HepG2 (cell line): ENCODE data around the gene TMTC2. TPM values are rescaled to one million over a fixed set of nuclear protein-coding genes. Genes with fewer than 3 reads are reported as not detected.

Experiments
- ATAC-seq: fragments of 200-7000 bp; cut with Tn5 transposase; 3 replicates; pipeline ENCODE4 v1.9.1; 2020; ENCODE audit warnings: mild to moderate bottlenecking, moderate library complexity
- BruUV-seq: library from RNA; stranded (reverse); fragments of 400-500 nt; replicated peaks from 2 replicates; lab custom pipeline; 2021; lab: Mats Ljungman, UMichigan
- CTCF ChIA-PET: fragments of 300-600 bp; formaldehyde crosslinking; extraction: SDS; loops from one replicate; lab custom pipeline; 2021; ENCODE audit warnings: low total read pairs, inconsistent platforms, low intra/inter-chr PET ratio; lab: Yijun Ruan, JAX
- POLR2A ChIA-PET: fragments of 350-600 bp; sonication (Branson Sonifier 250); formaldehyde crosslinking; loops from one replicate; lab custom pipeline; 2020; ENCODE audit warnings: antibody characterized with exemption, inconsistent platforms; lab: Yijun Ruan, JAX
- DNase-seq: peaks from one replicate; pipeline ENCODE4 v3.0.0-alpha.2; 2015; ENCODE audit warnings: low spot score
- FAIRE-seq: peaks from 3 replicates; lab custom pipeline; 2011; peaks lifted over from hg19 to GRCh38; lab: Jason Lieb, UNC
- H2AFZ ChIP-seq: one replicate; pipeline ENCODE4 v1.6.1; 2011; ENCODE audit warnings: low read length, inconsistent platforms
- H3K27ac ChIP-seq: fragments of 300-600 bp; 3 replicates; pipeline ENCODE4 v1.8.0; 2011; ENCODE audit warnings: mixed run types, mild to moderate bottlenecking, mixed read lengths, low read length, inconsistent platforms; ENCODE audit not compliant: insufficient read depth; ENCODE audit errors: extremely low read length
- H3K27me3 ChIP-seq, 2 experiments: fragments of 200-600 bp in 1 of 2; 2 replicates in 1 of 2; 3 replicates in 1 of 2; pipeline versions ENCODE4 v1.6.0 to v1.8.0; 2011; ENCODE audit warnings: low read length in 2 of 2, mild to moderate bottlenecking in 2 of 2, moderate library complexity in 2 of 2, inconsistent platforms in 1 of 2; ENCODE audit not compliant: insufficient read depth in 2 of 2, control insufficient read depth in 1 of 2
- H3K36me3 ChIP-seq, 2 experiments: fragments of 200-600 bp in 1 of 2; replicated peaks in 1 of 2; 2 replicates in 1 of 2; 3 replicates in 1 of 2; pipeline versions ENCODE4 v1.5.1 to v1.8.0; 2011; ENCODE audit warnings: low read length in 2 of 2, inconsistent platforms in 1 of 2; ENCODE audit not compliant: insufficient read depth in 2 of 2, control insufficient read depth in 1 of 2
- H3K4me1 ChIP-seq: 2 replicates; pipeline ENCODE4 v1.5.1; 2012; ENCODE audit warnings: low read length, inconsistent platforms; ENCODE audit not compliant: insufficient read depth
- H3K4me2 ChIP-seq: 2 replicates; pipeline ENCODE4 v1.6.0; 2011; ENCODE audit warnings: low read depth, low read length, inconsistent platforms
- H3K4me3 ChIP-seq, 3 experiments: fragments of 200-600 bp in 1 of 3; sonication (generic), shearing (Covaris generic) in 1 of 3; replicated peaks in 1 of 3; 2 replicates each; pipeline ENCODE4 v1.5.1; 2011 to 2016; ENCODE audit warnings: low read length in 3 of 3, inconsistent platforms in 2 of 3, low read depth in 2 of 3, mild to moderate bottlenecking in 2 of 3, control low read depth in 1 of 3, mixed read lengths in 1 of 3; ENCODE audit not compliant: insufficient read depth in 1 of 3
- H3K79me2 ChIP-seq: one replicate; pipeline ENCODE4 v1.6.1; 2011; ENCODE audit warnings: low read length, inconsistent platforms; ENCODE audit not compliant: insufficient read depth
- H3K9ac ChIP-seq: 2 replicates; pipeline ENCODE4 v1.6.0; 2011; ENCODE audit warnings: mild to moderate bottlenecking, low read depth, low read length, inconsistent platforms; ENCODE audit not compliant: insufficient read depth
- H3K9me3 ChIP-seq: 2 replicates; pipeline ENCODE4 v1.5.1; 2012; ENCODE audit warnings: mild to moderate bottlenecking, low read length
- H4K20me1 ChIP-seq: 2 replicates; pipeline ENCODE4 v1.6.0; 2011; ENCODE audit warnings: inconsistent platforms, mild to moderate bottlenecking, low read length, moderate library complexity; ENCODE audit not compliant: insufficient read depth
- GTF2F1 ChIP-seq: fragments of 150-350 bp; IDR thresholded peaks from 2 replicates; pipeline ENCODE4 v1.6.1; 2014; ENCODE audit warnings: low read length
- KLF12 ChIP-seq: sonication (generic); formaldehyde crosslinking; IDR thresholded peaks from 2 replicates; pipeline ENCODE4 v1.4.0; 2020; ENCODE audit warnings: missing genetic modification reagents, borderline replicate concordance
- MBNL3 ChIP-seq: fragments of 250-450 bp; sonication (Bioruptor Pico); conservative IDR thresholded peaks from 2 replicates; pipeline ENCODE4 v1.8.0; 2022; ENCODE audit warnings: mild to moderate bottlenecking, inconsistent platforms
- SP1 ChIP-seq, 2 experiments: fragments of 450-650 bp in 1 of 2; sonication (generic) in 1 of 2; formaldehyde crosslinking in 1 of 2; IDR thresholded peaks; 2 replicates each; pipeline versions ENCODE4 v1.4.0 to v1.6.1; 2016 to 2020; ENCODE audit warnings: missing genetic modification reagents in 1 of 2
- SRF ChIP-seq: IDR thresholded peaks from 2 replicates; pipeline ENCODE4 v1.6.1; 2011; ENCODE audit warnings: mild to moderate bottlenecking, low read depth, low read length, moderate library complexity
- ZMYM3 ChIP-seq: sonication (generic); formaldehyde crosslinking; IDR thresholded peaks from 2 replicates; pipeline ENCODE4 v1.5.1; 2020; ENCODE audit warnings: mild to moderate bottlenecking, missing genetic modification reagents
- ZNF160 ChIP-seq: sonication (generic); formaldehyde crosslinking; IDR thresholded peaks from 2 replicates; pipeline ENCODE4 v1.8.0; 2022; ENCODE audit warnings: mild to moderate bottlenecking, inconsistent platforms, missing genetic modification reagents
- ZNF225 ChIP-seq: sonication (generic); formaldehyde crosslinking; IDR thresholded peaks from 2 replicates; pipeline ENCODE4 v1.4.0; 2020; ENCODE audit warnings: mild to moderate bottlenecking, missing genetic modification reagents
- ZNF577 ChIP-seq: sonication (generic); formaldehyde crosslinking; IDR thresholded peaks from 2 replicates; pipeline ENCODE4 v1.4.0; 2020; ENCODE audit warnings: mild to moderate bottlenecking, low read depth, missing genetic modification reagents, borderline replicate concordance
- ZSCAN31 ChIP-seq: sonication (generic); formaldehyde crosslinking; IDR thresholded peaks from 2 replicates; pipeline ENCODE4 v1.5.0; 2020; ENCODE audit warnings: low read depth, mild to moderate bottlenecking, missing genetic modification reagents
- WGBS: methylation state at CpG from one replicate; pipeline ENCODE4 v1.1.6; 2017; ENCODE audit warnings: low lambda C conversion rate; 5-methylcytosine and 5-hydroxymethylcytosine counted together
- in situ Hi-C: cut with HindIII; loops from 2 replicates; pipeline ENCODE4 v1.10.0; 2017; ENCODE audit warnings: low pct_unique_long_range_greater_than_20kb; ENCODE audit not compliant: extremely low pct_ligation_motif_present
- intact Hi-C: fragments of 100-400 bp; cut with micrococcal nuclease; formaldehyde crosslinking; loops from one replicate; pipeline ENCODE4 v1.10.0; 2022; ENCODE audit not compliant: unreplicated experiment
- polyA plus RNA-seq, 8 experiments: library from polyadenylated mRNA; depleted of rRNA in 3 of 8; stranded (reverse) in 7 of 8; unstranded in 1 of 8; fragments of >200 nt; fragmentation: Illumina TruSeq in 4 of 8; extraction: Trizol in 4 of 8; gene quantifications; 2 replicates each; pipeline versions ENCODE4 v1.2.1 to v1.2.3, GENCODE V29; 2011 to 2016; ENCODE audit warnings: low read depth in 4 of 8, missing spikeins in 1 of 8, mixed read lengths in 1 of 8; ENCODE audit not compliant: insufficient read depth in 1 of 8
- total RNA-seq, 5 experiments: library from RNA; depleted of rRNA; stranded (reverse); fragments of >200 nt; fragmentation: Illumina TruSeq; extraction: Trizol; gene quantifications; 2 replicates each; pipeline ENCODE4 v1.2.3, GENCODE V29; 2016; ENCODE audit warnings: low read depth in 1 of 5
- TF ChIP-seq, protein P1 (sequence below): sonication (generic); formaldehyde crosslinking; IDR thresholded peaks from 2 replicates; pipeline ENCODE4 v1.4.0; 2020; ENCODE audit warnings: missing genetic modification reagents

The TMTC2 gene
- total and polyA plus RNA-seq, 2 of the 13 experiments (the other 11 are each of a cell fraction or from before 2014, with no cell fraction given), result 0.55 to 0.63 TPM

DNA sequence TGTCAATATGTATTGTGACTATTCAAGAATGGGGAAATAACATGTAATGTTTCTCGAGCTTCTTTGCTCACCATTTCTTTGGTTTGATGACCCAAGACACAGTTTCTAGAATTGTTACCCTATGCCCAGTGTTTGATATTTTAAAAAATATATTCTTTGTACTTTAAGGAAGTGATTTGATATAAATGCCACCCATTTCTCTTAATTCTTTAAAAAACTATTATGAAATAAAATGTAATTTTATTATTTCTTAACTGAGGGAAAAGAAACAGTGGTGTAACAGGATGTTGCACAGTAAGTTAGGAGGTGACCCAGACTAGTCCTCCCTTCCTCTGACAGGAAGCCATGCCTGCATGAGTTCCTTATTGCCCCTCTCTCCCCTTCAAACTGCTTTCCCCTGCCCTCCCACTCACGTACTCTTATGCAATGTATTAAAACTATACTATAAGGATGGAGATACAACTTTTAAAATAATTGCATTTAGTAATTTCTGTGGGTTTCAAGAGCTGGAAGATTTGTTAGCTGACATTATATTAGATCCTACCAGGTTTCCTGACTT, 279.4 kb downstream of the TMTC2 start (continued):
- TF ChIP-seq MBNL3, result no peak
- TF ChIP-seq GTF2F1, result no peak

DNA sequence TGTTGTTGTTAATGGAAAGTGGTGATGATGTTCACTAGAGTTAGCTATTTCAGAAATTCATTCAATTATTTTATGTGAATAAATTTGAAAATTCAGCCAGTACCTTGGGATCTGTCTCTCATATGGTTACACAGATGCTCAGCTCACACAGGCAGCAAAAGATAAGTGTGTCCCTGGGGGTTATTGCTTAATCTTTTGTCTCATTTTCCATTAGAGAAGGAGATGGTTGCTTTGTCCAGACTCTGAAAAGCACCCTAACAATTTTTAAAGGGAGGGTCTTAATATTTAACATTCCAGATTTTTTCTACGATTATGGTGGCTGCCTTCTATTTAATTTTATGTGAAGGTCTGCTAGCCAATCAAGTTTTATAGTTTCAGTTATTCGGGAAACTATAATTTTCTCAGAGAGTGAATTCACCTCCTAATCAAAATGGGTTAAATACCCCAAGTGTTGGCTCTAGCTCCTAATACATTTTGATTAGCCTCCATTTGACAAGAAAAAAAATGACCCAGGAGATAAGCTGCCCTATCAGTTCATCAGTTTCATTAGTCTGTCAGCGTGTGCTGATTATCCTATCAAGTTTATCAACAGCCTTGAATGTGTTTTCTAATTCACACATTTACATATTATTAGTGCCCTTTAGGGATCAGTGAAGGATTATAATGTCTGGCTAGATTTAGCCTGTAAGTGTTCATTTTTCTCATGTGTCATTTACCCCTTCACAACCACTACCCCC, 282.1 kb downstream of the TMTC2 start:
- no peaks in the 10 kb centered on the region for H3K4me1 ChIP-seq
- in situ Hi-C loops (no loop called here), intact Hi-C loops (no loop called here)
- H4K20me1 ChIP-seq, result no peaks in the 10 kb centered on the region
- H2AFZ ChIP-seq, result no peak overlapping the region
- no TSS peak for BruUV-seq
- no peaks in the 10 kb centered on the region for H3K27me3 ChIP-seq
- DNase-seq, result no peak
- no peak overlapping the region for H3K27ac ChIP-seq
- H3K4me2 ChIP-seq, result no peak overlapping the region
- H3K4me3 ChIP-seq, result no peak overlapping the region
- H3K9ac ChIP-seq, result no peak overlapping the region
- no peaks in the 10 kb centered on the region for H3K79me2 ChIP-seq
- WGBS, result 16% methylated on average over 3 of the region's 3 CpGs
- POLR2A ChIA-PET, result no interaction called here
- ATAC-seq, result no peak
- no peaks in the 10 kb centered on the region for H3K36me3 ChIP-seq
- FAIRE-seq, result no peak
- TF ChIP-seq ZNF160 (CRISPR knock-in tag), result no peak
- TF ChIP-seq SRF, result no peak
- TF ChIP-seq SP1 (IDR thresholded peaks at IDR 0.05), result no peak
- no peak for TF ChIP-seq SP1 (CRISPR knock-in tag; IDR thresholded peaks at IDR 0.05)
- TF ChIP-seq, protein P1, sequence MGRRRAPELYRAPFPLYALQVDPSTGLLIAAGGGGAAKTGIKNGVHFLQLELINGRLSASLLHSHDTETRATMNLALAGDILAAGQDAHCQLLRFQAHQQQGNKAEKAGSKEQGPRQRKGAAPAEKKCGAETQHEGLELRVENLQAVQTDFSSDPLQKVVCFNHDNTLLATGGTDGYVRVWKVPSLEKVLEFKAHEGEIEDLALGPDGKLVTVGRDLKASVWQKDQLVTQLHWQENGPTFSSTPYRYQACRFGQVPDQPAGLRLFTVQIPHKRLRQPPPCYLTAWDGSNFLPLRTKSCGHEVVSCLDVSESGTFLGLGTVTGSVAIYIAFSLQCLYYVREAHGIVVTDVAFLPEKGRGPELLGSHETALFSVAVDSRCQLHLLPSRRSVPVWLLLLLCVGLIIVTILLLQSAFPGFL (CRISPR knock-in tag), result no peak
- TF ChIP-seq ZSCAN31 (CRISPR knock-in tag), result no peak
- no peak for TF ChIP-seq ZMYM3 (CRISPR knock-in tag)
- no peak for TF ChIP-seq ZNF577 (CRISPR knock-in tag)
- no peak for TF ChIP-seq ZNF225 (CRISPR knock-in tag)
- no peak for TF ChIP-seq KLF12
- CTCF ChIA-PET, result no interaction called here
- no peaks in the 10 kb centered on the region for H3K9me3 ChIP-seq
